Mesendoderm (in vitro differentiated cells): ENCODE measurements around the gene ESYT1.

Experiments
- DNase-seq: peaks from one replicate; pipeline ENCODE4 v3.0.0; 2013
- H2AK5ac ChIP-seq: 2 replicates; pipeline ENCODE4 v1.6.1; 2013; ENCODE audit warnings: low read length, inconsistent platforms
- H2BK120ac ChIP-seq: 2 replicates; pipeline ENCODE4 v1.6.1; 2013; ENCODE audit warnings: low read depth, mild to moderate bottlenecking, low read length, moderate library complexity, mixed read lengths
- H2BK15ac ChIP-seq: replicated peaks from 2 replicates; pipeline ENCODE4 v1.6.1; 2013; ENCODE audit warnings: low read depth, mild to moderate bottlenecking, moderate library complexity
- H2BK5ac ChIP-seq: 2 replicates; pipeline ENCODE4 v1.6.1; 2013; ENCODE audit warnings: low read length, inconsistent platforms
- H3K18ac ChIP-seq: 2 replicates; pipeline ENCODE4 v1.6.1; 2013; ENCODE audit warnings: mild to moderate bottlenecking, low read length, mixed read lengths
- H3K23ac ChIP-seq: one replicate; pipeline ENCODE4 v1.6.1; 2013; ENCODE audit warnings: low read length
- H3K27ac ChIP-seq: 2 replicates; pipeline ENCODE4 v1.5.1; 2013; ENCODE audit warnings: low read depth, mild to moderate bottlenecking, inconsistent platforms, low read length, moderate library complexity
- H3K27me3 ChIP-seq: 2 replicates; pipeline ENCODE4 v1.6.1; 2013; ENCODE audit warnings: low read length, control low read depth, mild to moderate bottlenecking, inconsistent platforms; ENCODE audit not compliant: insufficient read depth, poor library complexity
- H3K36me3 ChIP-seq: 2 replicates; pipeline ENCODE4 v1.6.1; 2013; ENCODE audit warnings: low read length, inconsistent platforms; ENCODE audit not compliant: control insufficient read depth, insufficient read depth
- H3K4ac ChIP-seq: one replicate; pipeline ENCODE4 v1.6.1; 2013; ENCODE audit warnings: low read depth, mild to moderate bottlenecking, low read length, moderate library complexity
- H3K4me1 ChIP-seq: 2 replicates; pipeline ENCODE4 v1.6.1; 2013; ENCODE audit warnings: low read depth, low read length, inconsistent platforms; ENCODE audit not compliant: control insufficient read depth
- H3K4me2 ChIP-seq: 2 replicates; pipeline ENCODE4 v1.6.1; 2013; ENCODE audit warnings: low read length
- H3K4me3 ChIP-seq: 2 replicates; pipeline ENCODE4 v1.5.1; 2013; ENCODE audit warnings: mild to moderate bottlenecking, low read length
- H3K56ac ChIP-seq: one replicate; pipeline ENCODE4 v1.6.1; 2013; ENCODE audit warnings: low read length
- H3K79me1 ChIP-seq: 2 replicates; pipeline ENCODE4 v1.6.1; 2013; ENCODE audit warnings: low read length, inconsistent platforms
- H3K79me2 ChIP-seq: 2 replicates; pipeline ENCODE4 v1.6.1; 2013; ENCODE audit warnings: mild to moderate bottlenecking, low read length; ENCODE audit not compliant: control insufficient read depth, insufficient read depth
- H3K9ac ChIP-seq: 2 replicates; pipeline ENCODE4 v1.6.1; 2013; ENCODE audit warnings: low read length, inconsistent platforms
- H4K5ac ChIP-seq: one replicate; pipeline ENCODE4 v1.6.1; 2013; ENCODE audit warnings: low read length
- H4K8ac ChIP-seq: one replicate; pipeline ENCODE4 v1.6.1; 2013; ENCODE audit warnings: low read depth, mild to moderate bottlenecking, control low read depth, low read length, moderate library complexity
- WGBS: extraction: QIAGEN DNeasy Blood & Tissue Kit; methylation state at CpG from one replicate; pipeline ENCODE4 v1.1.7; 2013; ENCODE audit warnings: low lambda C conversion rate, missing lambda C conversion rate; ENCODE audit not compliant: insufficient coverage; ENCODE audit errors: extremely low coverage; 5-methylcytosine and 5-hydroxymethylcytosine counted together

The ESYT1 gene

GRCh38 chr12:56188778-56189098, 60.7 kb downstream of the ESYT1 start:
- H3K79me1 ChIP-seq = peaks cover 8% of the 10 kb centered on the region
- no peak overlapping the region for H2AK5ac ChIP-seq
- DNase-seq = peak; percentile 42

GRCh38 chr12:56189099-56189917, 61.2 kb downstream of the ESYT1 start, which contains the start of gene SMARCC2:
TSS of gene SMARCC2 (minus strand) at chr12:56189483. CDS start at chr12:56189461, 22 bp downstream.
- Histone ChIP-seq H4K5ac (no peak within 1 kb of the TSS), H3K4me3 (peak within 1 kb of the TSS; percentile 97), H3K36me3 (peaks cover 4% of the 10 kb centered on the region), H2BK120ac (peak within 1 kb of the TSS; percentile 23), H2AK5ac (no peak within 1 kb of the TSS), H3K4me1 (peaks cover 5% of the 10 kb centered on the region), H3K9ac (peak within 1 kb of the TSS; percentile 98), H4K8ac (peak within 1 kb of the TSS; percentile 16), H3K56ac (peak within 1 kb of the TSS; percentile 97), H2BK15ac (no peak within 1 kb of the TSS), H2BK5ac (peak within 1 kb of the TSS; percentile 76), H3K79me2 (peaks cover 26% of the 10 kb centered on the region), H3K79me1 (peaks cover 8% of the 10 kb centered on the region), H3K4ac (peak within 1 kb of the TSS; percentile 60), H3K18ac (peak within 1 kb of the TSS; percentile 97), H3K27me3 (no peaks in the 10 kb centered on the region), H3K23ac (peak within 1 kb of the TSS; percentile 75), H3K4me2 (peak within 1 kb of the TSS; percentile 91), H3K27ac (peak within 1 kb of the TSS; percentile 95)
- DNase-seq = peak; percentile 95
- WGBS = no CpG with 5 or more reads among the region's 93 CpGs

More at GRCh38 chr12:56188778-56189098, 60.7 kb downstream of the ESYT1 start:
- peak overlapping the region; percentile 78 for H3K27ac ChIP-seq
- peak overlapping the region; percentile 60 for H3K4ac ChIP-seq
- H2BK15ac ChIP-seq = no peak overlapping the region
- H4K8ac ChIP-seq = no peak overlapping the region
- peak overlapping the region; percentile 78 for H3K4me2 ChIP-seq
- H3K4me1 ChIP-seq = peaks cover 5% of the 10 kb centered on the region
- peak overlapping the region; percentile 94 for H3K56ac ChIP-seq
- peak overlapping the region; percentile 32 for H2BK5ac ChIP-seq
- no peak overlapping the region for H4K5ac ChIP-seq
- peak overlapping the region; percentile 75 for H3K23ac ChIP-seq
- peaks cover 7% of the 10 kb centered on the region for H3K36me3 ChIP-seq
- H2BK120ac ChIP-seq = no peak overlapping the region
- H3K4me3 ChIP-seq = peak overlapping the region; percentile 95
- H3K18ac ChIP-seq = peak overlapping the region; percentile 97
- H3K79me2 ChIP-seq = peaks cover 26% of the 10 kb centered on the region
- H3K27me3 ChIP-seq = no peaks in the 10 kb centered on the region
- peak overlapping the region; percentile 78 for H3K9ac ChIP-seq
- no CpG with 5 or more reads among the region's 17 CpGs for WGBS

DNA sequence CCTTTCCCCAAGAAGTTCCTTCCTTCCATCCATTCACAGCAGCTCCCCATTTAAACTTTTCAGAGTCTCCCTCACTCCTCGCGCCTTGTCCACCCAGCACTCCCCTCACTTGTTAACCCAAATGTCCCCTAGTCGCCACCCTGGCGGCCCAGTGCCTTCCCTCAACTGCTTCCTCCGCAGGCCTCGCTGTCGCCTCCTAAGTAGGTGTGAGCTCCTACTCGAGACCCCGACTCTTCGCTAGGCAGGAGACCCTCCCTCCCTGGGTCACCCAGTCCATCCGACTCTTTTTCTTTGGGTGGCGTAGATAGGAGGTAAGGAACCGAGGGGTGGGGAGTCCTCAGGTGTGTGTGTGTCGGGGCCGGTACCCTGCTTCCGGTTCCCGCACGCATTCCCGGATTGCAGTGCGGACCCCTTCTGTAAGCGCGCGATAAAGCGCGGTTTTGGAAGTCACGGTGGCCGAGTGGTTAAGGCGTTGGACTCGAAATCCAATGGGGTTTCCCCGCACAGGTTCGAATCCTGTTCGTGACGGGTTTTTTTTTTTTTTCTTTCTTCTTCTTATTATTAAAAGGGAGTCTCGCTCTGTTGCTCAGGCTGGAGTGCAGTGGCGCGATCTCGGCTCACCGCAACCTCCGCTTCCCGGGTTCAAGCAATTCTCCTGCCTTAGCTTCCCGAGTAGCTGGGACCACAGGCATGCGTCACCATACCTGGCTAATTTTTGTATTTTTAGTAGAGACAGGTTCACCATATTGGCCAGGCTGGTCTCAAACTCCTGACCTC, 62.0 kb downstream of the ESYT1 start:
- Histone ChIP-seq H2AK5ac (no peak overlapping the region), H3K4me1 (peaks cover 5% of the 10 kb centered on the region), H4K8ac (no peak overlapping the region), H3K23ac (no peak overlapping the region), H2BK5ac (peak overlapping the region; percentile 76), H4K5ac (no peak overlapping the region), H3K18ac (peak overlapping the region; percentile 13), H3K79me2 (peaks cover 26% of the 10 kb centered on the region), H3K79me1 (peaks cover 8% of the 10 kb centered on the region), H3K9ac (peak overlapping the region; percentile 98), H3K27me3 (no peaks in the 10 kb centered on the region), H3K36me3 (no peaks in the 10 kb centered on the region), H3K4me2 (peak overlapping the region; percentile 91), H3K27ac (peak overlapping the region; percentile 85), H3K4me3 (peak overlapping the region; percentile 97), H2BK120ac (peak overlapping the region; percentile 23), H2BK15ac (no peak overlapping the region), H3K56ac (peak overlapping the region; percentile 97), H3K4ac (peak overlapping the region; percentile 60)
- no CpG with 5 or more reads among the region's 42 CpGs for WGBS
- peak; percentile 95 for DNase-seq

DNA sequence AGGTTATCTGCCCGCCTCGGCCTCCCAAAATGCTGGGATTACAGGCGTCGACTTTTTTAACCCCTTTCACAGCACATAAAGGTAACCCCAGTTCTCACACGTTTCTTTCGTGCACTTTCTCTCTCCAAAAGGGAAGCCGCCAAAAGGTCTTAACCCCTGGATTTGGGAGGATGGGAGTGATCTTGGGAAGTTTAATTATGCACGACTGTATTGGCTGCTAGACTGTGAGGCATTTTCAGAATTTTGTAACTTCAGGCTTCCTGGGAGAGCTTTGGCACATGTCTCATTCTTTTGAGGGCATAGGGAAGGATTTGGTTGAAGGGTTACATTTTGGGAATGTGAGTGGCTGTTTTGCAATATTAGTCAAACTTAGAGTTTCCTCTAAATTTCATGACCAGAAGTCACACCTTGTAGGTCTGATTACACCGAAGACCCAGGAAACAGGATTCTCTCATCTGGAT, 62.7 kb downstream of the ESYT1 start:
- no peak overlapping the region for H4K8ac ChIP-seq
- H3K27ac ChIP-seq = no peak overlapping the region
- no peak overlapping the region for H2BK5ac ChIP-seq

DNA sequence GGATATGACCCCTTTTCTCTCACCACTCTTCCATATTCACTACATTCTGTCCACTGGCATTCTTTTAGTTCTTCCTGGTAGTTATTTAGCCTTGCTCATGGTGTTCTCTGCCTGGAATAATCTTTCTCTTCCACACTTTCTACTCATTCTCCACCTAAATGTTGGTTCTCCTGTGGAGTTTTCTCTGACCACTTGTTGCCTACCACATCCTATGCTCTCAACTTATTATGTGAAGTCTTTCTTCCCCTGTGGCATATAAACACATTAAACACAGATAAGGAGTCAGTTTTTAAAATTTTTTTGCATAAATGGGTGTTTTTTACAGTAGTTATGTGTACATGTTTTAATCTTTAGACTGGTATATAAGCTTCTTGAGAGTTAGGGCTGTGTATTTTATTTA, 64.5 kb downstream of the ESYT1 start:
- Histone ChIP-seq H3K4me1 (peaks cover 3% of the 10 kb centered on the region), H3K4ac (no peak overlapping the region), H3K79me2 (peaks cover 13% of the 10 kb centered on the region), H3K27me3 (no peaks in the 10 kb centered on the region), H3K4me3 (no peak overlapping the region), H3K36me3 (no peaks in the 10 kb centered on the region), H4K5ac (no peak overlapping the region), H3K27ac (no peak overlapping the region), H3K56ac (no peak overlapping the region), H4K8ac (no peak overlapping the region), H2AK5ac (no peak overlapping the region), H2BK120ac (no peak overlapping the region), H3K79me1 (peaks cover 3% of the 10 kb centered on the region), H3K23ac (no peak overlapping the region), H2BK15ac (no peak overlapping the region), H3K9ac (no peak overlapping the region), H3K4me2 (no peak overlapping the region), H3K18ac (no peak overlapping the region), H2BK5ac (no peak overlapping the region)
- no peak for DNase-seq

More for the DNA sequence above, 62.7 kb downstream of the ESYT1 start:
- Histone ChIP-seq H2AK5ac (no peak overlapping the region), H3K79me2 (peaks cover 26% of the 10 kb centered on the region), H3K27me3 (no peaks in the 10 kb centered on the region), H2BK15ac (no peak overlapping the region), H3K9ac (peak overlapping the region; percentile 61), H3K4me3 (no peak overlapping the region), H3K79me1 (peaks cover 8% of the 10 kb centered on the region), H3K36me3 (no peaks in the 10 kb centered on the region), H2BK120ac (no peak overlapping the region), H3K4me2 (peak overlapping the region; percentile 34), H3K4me1 (peaks cover 5% of the 10 kb centered on the region), H3K4ac (no peak overlapping the region), H3K56ac (peak overlapping the region; percentile 15), H3K23ac (no peak overlapping the region), H4K5ac (no peak overlapping the region), H3K18ac (peak overlapping the region; percentile 9)
- DNase-seq = peak; percentile 54
- no CpG with 5 or more reads among the region's 9 CpGs for WGBS
